Measurements from ENCODE around the gene ADIPOR2. TPM values are rescaled to one million over a fixed set of nuclear protein-coding genes. Genes with fewer than 3 reads are reported as not detected.

The ADIPOR2 gene
- total and polyA plus RNA-seq, 10 of the 15 experiments (the other 5 are each of a cell fraction or from before 2014, with no cell fraction given): 8.6 to 65.0 (median 38.0) TPM

DNA sequence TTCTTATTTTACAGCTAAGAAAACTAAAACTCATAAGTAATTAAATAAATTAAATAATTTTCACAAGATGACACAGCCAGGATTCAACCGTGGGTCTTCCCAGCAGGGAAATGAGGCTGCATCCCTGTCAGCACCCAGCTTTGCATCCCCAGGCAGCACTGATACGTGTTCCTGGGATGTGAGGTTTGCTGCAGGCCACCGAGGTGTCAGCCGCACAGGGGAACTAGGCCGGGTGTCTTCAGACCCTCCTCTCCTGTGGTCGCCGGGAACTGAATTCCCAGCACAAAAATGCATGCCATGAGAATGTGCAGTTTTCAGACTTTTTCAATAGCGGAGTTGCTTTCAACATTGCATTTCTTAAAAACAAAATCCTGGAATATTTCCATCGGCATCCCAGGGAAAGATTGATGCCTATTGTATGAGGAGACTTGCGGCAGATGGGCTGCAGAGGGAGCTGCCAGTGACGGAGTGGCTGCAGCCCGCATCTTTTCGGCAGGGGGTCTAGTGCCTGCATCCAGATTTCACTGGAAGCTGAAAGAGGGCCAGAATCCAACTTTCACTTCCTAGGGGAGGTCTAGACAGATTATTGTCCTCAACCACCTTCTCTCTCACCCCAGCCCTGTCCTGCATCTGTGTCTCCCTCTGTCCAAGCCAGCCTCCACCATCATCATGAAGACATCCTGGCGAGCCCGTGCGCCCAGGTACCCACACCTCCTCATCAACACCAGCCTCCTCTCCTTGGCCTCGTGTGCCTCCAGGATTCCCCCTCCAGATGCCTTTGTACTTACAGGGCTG, 142.1 kb downstream of the ADIPOR2 start:
- ChIA-PET CTCF (interaction anchor here (0.7 kb wide), 1 partner anchor 192 kb away, joined by 3 read pairs; no protein-coding TSS in a partner anchor), SMC1A (ENCODE audit: uncharacterized antibody, unreplicated experiment) (no interaction called here), POLR2A (interaction anchor here (0.5 kb wide), 1 partner anchor 135 kb away, joined by 4 read pairs; no protein-coding TSS in a partner anchor), RAD21 (ENCODE audit: unreplicated experiment) (no interaction called here)
- ATAC-seq (no peak), DNase-seq (ENCODE audit: low read depth, low spot score) (no peak), FAIRE-seq (no peak)
- no peak overlapping the region for H3K9ac ChIP-seq (ENCODE audit: control insufficient read depth, insufficient read depth, low read length)
- H3K36me3 ChIP-seq (ENCODE audit: control insufficient read depth in 2 of 2, insufficient read depth in 2 of 2, low read length in 1 of 2): no peaks in the 10 kb centered on the region
- H4K20me1 ChIP-seq (ENCODE audit: control insufficient read depth, insufficient read depth): no peaks in the 10 kb centered on the region
- WGBS (ENCODE audit: insufficient coverage, insufficient replicate concordance, low lambda C conversion rate, missing lambda C conversion rate): 65% methylated on average over 17 of the region's 17 CpGs
- H3K9me3 ChIP-seq (replicated peaks; ENCODE audit: control insufficient read depth, insufficient read depth, low read length): no peaks in the 10 kb centered on the region
- TF ChIP-seq STAT3 (IDR thresholded peaks at IDR 0.05; ENCODE audit: low read depth, low read length): no peak
- TF ChIP-seq ASH2L (IDR thresholded peaks at IDR 0.05; ENCODE audit: borderline replicate concordance, low read depth): no peak
- no peak for TF ChIP-seq YY1 (IDR thresholded peaks at IDR 0.05; ENCODE audit: low read depth, low read length)
- TF ChIP-seq, protein P1, sequence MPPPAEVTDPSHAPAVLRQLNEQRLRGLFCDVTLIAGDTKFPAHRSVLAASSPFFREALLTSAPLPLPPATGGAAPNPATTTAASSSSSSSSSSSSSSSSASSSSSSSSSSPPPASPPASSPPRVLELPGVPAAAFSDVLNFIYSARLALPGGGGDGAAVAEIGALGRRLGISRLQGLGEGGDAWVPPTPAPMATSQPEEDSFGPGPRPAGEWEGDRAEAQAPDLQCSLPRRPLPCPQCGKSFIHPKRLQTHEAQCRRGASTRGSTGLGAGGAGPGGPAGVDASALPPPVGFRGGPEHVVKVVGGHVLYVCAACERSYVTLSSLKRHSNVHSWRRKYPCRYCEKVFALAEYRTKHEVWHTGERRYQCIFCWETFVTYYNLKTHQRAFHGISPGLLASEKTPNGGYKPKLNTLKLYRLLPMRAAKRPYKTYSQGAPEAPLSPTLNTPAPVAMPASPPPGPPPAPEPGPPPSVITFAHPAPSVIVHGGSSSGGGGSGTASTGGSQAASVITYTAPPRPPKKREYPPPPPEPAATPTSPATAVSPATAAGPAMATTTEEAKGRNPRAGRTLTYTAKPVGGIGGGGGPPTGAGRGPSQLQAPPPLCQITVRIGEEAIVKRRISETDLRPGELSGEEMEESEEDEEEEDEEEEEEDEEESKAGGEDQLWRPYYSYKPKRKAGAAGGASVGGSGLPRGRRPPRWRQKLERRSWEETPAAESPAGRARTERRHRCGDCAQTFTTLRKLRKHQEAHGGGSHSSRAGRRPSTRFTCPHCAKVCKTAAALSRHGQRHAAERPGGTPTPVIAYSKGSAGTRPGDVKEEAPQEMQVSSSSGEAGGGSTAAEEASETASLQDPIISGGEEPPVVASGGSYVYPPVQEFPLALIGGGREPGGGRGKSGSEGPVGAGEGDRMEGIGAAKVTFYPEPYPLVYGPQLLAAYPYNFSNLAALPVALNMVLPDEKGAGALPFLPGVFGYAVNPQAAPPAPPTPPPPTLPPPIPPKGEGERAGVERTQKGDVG (CRISPR knock-in tag; IDR thresholded peaks at IDR 0.05): no peak
- TF ChIP-seq RB1 (IDR thresholded peaks at IDR 0.05; ENCODE audit: borderline replicate concordance): no peak
- no peak overlapping the region for H2AFZ ChIP-seq (ENCODE audit: control insufficient read depth, low read depth, low read length)
- no peaks in the 10 kb centered on the region for H3K4me1 ChIP-seq (ENCODE audit: control insufficient read depth, insufficient read depth, low read length)
- H3K4me2 ChIP-seq (ENCODE audit: control insufficient read depth, insufficient read depth): no peak overlapping the region
- no peaks in the 10 kb centered on the region for H3K79me2 ChIP-seq (ENCODE audit: control insufficient read depth, insufficient read depth, low read length)
- H3K4me3 ChIP-seq: no peak overlapping the region
- no TSS peak for BruUV-seq (replicated peaks)
- H3K27me3 ChIP-seq (replicated peaks in 1 of 2; ENCODE audit: control insufficient read depth in 2 of 2, insufficient read depth in 2 of 2, low read length in 1 of 2): peaks cover 2 to 4% of the 10 kb centered on the region in 2 experiments; a peak in 3 of 4 replicates
- intact Hi-C loops (cut with micrococcal nuclease; ENCODE audit: unreplicated experiment): no loop called here
- in situ Hi-C loops (cut with MboI): no loop called here
- H3K27ac ChIP-seq (ENCODE audit: control insufficient read depth, insufficient read depth): no peak overlapping the region

Measured in GM12878 (cell line).